ENCODE measurements around the gene CLEC4F. TPM values are rescaled to one million over a fixed set of nuclear protein-coding genes. Genes with fewer than 3 reads are reported as not detected.

Gene CLEC4F
- polyA plus RNA-seq, 1 of the 3 experiments (the other 2 are of a cell fraction): 0.12 TPM

DNA sequence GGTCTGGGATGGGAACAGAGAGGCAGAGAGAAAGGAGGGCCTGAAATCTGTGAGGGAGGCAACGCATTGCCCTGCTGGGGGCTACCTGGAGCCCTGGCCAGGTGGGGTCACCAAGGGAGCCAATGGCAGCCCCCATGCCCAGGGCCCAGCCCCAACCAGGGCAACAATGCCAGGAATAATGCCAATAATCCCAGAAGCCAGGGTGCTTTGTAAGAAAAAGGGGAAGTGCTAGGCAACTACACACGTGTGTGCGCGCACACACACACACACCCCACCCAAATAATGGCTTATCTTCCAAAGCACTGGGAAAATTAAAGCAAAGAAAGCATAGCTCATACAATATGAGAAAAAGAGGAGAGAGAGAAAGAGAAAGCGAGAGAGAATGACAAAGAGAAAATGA is 7.0 kb upstream of the CLEC4F start (continued):
- TF ChIP-seq, protein P1, sequence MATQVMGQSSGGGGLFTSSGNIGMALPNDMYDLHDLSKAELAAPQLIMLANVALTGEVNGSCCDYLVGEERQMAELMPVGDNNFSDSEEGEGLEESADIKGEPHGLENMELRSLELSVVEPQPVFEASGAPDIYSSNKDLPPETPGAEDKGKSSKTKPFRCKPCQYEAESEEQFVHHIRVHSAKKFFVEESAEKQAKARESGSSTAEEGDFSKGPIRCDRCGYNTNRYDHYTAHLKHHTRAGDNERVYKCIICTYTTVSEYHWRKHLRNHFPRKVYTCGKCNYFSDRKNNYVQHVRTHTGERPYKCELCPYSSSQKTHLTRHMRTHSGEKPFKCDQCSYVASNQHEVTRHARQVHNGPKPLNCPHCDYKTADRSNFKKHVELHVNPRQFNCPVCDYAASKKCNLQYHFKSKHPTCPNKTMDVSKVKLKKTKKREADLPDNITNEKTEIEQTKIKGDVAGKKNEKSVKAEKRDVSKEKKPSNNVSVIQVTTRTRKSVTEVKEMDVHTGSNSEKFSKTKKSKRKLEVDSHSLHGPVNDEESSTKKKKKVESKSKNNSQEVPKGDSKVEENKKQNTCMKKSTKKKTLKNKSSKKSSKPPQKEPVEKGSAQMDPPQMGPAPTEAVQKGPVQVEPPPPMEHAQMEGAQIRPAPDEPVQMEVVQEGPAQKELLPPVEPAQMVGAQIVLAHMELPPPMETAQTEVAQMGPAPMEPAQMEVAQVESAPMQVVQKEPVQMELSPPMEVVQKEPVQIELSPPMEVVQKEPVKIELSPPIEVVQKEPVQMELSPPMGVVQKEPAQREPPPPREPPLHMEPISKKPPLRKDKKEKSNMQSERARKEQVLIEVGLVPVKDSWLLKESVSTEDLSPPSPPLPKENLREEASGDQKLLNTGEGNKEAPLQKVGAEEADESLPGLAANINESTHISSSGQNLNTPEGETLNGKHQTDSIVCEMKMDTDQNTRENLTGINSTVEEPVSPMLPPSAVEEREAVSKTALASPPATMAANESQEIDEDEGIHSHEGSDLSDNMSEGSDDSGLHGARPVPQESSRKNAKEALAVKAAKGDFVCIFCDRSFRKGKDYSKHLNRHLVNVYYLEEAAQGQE (IDR thresholded peaks at IDR 0.05; ENCODE audit: low read depth, low read length): no peak
- TF ChIP-seq SIN3A (IDR thresholded peaks at IDR 0.05; ENCODE audit: borderline replicate concordance, low read depth, low read length): no peak
- TF ChIP-seq FOXM1 (IDR thresholded peaks at IDR 0.05; ENCODE audit: low read depth): no peak

DNA sequence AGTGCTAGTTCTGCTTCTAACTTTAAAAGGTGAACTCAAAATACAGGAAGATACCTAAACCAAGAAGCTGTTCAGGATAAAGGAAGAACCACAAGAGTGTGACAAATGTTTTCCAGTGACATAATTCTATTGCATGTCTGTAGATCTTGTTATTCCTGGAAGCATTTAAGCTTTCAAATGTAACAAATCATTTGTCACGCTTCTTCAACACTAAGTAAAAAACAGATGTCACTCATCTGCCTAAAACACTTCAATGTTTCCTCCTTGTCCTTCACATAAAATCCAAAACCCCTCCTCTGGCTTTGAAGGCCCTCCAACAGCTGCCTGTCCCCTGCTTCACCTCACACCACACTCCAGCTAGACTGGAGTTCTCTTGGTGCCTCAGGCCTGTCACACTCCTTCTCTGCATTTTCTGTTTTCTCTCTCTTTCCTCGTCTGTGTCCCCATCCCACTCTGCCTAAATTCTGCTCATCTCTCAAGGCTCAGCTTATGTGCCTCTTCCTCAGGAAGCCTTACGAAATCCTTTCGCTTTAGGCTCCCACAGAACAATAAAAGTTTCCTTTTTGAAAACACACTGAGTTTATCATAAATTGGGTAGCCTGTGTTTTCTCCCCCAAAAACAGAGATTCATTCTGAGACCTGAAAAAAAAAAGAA is 6.4 kb upstream of the CLEC4F start:
- no peaks in the 10 kb centered on the region for H3K27me3 ChIP-seq (ENCODE audit: insufficient read depth)
- WGBS (ENCODE audit: low lambda C conversion rate): 57% methylated on average over 4 of the region's 4 CpGs
- H3K4me1 ChIP-seq (ENCODE audit: control insufficient read depth in 1 of 2, insufficient read depth in 2 of 2, low read depth in 1 of 2, low read length in 1 of 2): no peaks in the 10 kb centered on the region
- no peak overlapping the region for H3K4me2 ChIP-seq
- H3K27ac ChIP-seq (ENCODE audit: low read depth in 2 of 2, low read length in 1 of 2): no peak overlapping the region
- CTCF ChIA-PET: interaction anchor here (0.9 to 1.9 kb wide), 4 partner anchors 34 to 171 kb away, joined by 3 to 5 read pairs (median 4); no protein-coding TSS in a partner anchor
- no peaks in the 10 kb centered on the region for H3K36me3 ChIP-seq (replicated peaks in 1 of 2; ENCODE audit: control insufficient read depth in 1 of 2, insufficient read depth in 2 of 2, low read length in 1 of 2)
- H3K4me3 ChIP-seq (ENCODE audit: low read depth in 2 of 2, low read length in 1 of 2): no peak overlapping the region
- no peaks in the 10 kb centered on the region for H3K79me2 ChIP-seq (ENCODE audit: insufficient read depth)
- TF ChIP-seq GABPA (IDR thresholded peaks at IDR 0.05; ENCODE audit: low read depth) (no peak), TAF1 (IDR thresholded peaks at IDR 0.05; ENCODE audit: borderline replicate concordance, low read depth, low read length) (no peak), RFX5 (IDR thresholded peaks at IDR 0.05; ENCODE audit: low read length) (no peak), NFIC (IDR thresholded peaks at IDR 0.05; ENCODE audit: borderline replicate concordance) (no peak), FOSL2 (IDR thresholded peaks at IDR 0.05; ENCODE audit: borderline replicate concordance, low read depth) (no peak), RCOR1 (IDR thresholded peaks at IDR 0.05; ENCODE audit: low read length) (no peak), JUND (IDR thresholded peaks at IDR 0.05) (no peak), FOXM1 (IDR thresholded peaks at IDR 0.05; ENCODE audit: low read depth) (no peak)
- TF ChIP-seq, protein P2, sequence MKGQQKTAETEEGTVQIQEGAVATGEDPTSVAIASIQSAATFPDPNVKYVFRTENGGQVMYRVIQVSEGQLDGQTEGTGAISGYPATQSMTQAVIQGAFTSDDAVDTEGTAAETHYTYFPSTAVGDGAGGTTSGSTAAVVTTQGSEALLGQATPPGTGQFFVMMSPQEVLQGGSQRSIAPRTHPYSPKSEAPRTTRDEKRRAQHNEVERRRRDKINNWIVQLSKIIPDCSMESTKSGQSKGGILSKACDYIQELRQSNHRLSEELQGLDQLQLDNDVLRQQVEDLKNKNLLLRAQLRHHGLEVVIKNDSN (IDR thresholded peaks at IDR 0.05; ENCODE audit: borderline replicate concordance, low read depth): no peak
- TF ChIP-seq, protein P3, sequence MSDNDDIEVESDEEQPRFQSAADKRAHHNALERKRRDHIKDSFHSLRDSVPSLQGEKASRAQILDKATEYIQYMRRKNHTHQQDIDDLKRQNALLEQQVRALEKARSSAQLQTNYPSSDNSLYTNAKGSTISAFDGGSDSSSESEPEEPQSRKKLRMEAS (IDR thresholded peaks at IDR 0.05; ENCODE audit: low read depth): no peak
- POLR2A ChIA-PET: interaction anchor here (0.6 kb wide), 1 partner anchor 793 kb away, joined by 7 read pairs; no protein-coding TSS in a partner anchor
- no peak for DNase-seq
- H2AFZ ChIP-seq (ENCODE audit: low read depth): no peak overlapping the region
- no peaks in the 10 kb centered on the region for H3K9me3 ChIP-seq
- no peaks in the 10 kb centered on the region for H4K20me1 ChIP-seq (ENCODE audit: insufficient read depth)
- no peaks in the 10 kb centered on the region for H3K9me2 ChIP-seq
- no peaks in the 10 kb centered on the region for H3F3A ChIP-seq (replicated peaks; ENCODE audit: insufficient read depth)
- H3K9ac ChIP-seq: no peak overlapping the region
